COLO829 (cell line): Measurements from ENCODE around the gene NUP155.
"Not testable (repeated sequence)": the region's sequence is repeated elsewhere in the genome, so short reads cannot be mapped to it uniquely, and the experiment has no call there.

Source experiments
- DNase-seq: peaks from one replicate; pipeline ENCODE4 v3.0.0; 2012; ENCODE audit warnings: low spot score

Gene NUP155

GRCh38 chr5:37275511-37275910 lies 95.4 kb downstream of the NUP155 start:
- no peak for DNase-seq

GRCh38 chr5:37272511-37272910 lies 98.4 kb downstream of the NUP155 start:
- no peak for DNase-seq

DNA sequence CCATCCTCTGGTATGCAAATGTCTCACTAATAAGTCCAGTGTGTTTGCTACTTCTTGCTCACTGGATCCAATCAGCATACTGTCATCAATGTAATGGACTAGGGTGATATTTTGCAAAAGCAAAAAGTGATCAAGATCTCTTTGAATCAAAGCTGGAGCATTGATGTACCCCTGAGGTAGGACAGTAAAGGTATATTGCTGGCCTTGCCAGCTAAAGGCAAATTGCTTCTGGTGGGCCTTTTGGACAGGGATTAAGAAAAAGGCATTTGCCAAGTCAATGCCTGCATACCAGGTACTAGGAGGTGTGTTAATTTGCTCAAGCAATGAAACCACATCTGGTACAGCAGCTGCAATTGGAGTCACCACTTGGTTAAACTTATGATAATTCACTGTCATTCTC lies 102.8 kb downstream of the NUP155 start:
- not testable (repeated sequence) for DNase-seq

DNA sequence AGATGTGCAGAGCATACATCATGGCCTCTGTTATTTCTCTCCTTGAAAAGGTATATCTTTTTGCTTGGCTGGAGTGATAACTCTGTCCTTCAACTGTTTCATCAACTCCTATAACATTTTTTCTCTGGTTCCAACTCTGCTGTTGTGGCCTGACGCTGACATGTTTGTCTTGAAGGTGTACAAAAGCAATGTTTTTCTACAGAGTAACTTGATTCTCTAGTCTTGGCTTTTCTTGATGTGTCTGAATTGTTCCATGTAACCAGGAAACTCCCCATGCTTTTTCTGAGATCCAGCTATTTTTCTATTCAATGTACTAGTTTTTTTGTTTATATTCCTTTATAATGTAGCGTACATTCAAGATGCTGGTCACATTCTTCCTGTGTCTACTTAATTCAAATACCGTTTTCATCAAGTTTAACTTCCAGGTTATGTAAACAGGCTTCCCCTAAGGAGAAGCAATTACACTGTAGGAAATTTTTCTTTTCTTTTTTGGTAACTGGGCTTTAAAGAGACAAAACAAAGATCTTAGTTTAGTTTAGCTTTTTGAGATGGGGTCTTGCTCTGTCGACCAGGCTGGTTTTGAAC lies 115.0 kb downstream of the NUP155 start:
- no peak for DNase-seq

DNA sequence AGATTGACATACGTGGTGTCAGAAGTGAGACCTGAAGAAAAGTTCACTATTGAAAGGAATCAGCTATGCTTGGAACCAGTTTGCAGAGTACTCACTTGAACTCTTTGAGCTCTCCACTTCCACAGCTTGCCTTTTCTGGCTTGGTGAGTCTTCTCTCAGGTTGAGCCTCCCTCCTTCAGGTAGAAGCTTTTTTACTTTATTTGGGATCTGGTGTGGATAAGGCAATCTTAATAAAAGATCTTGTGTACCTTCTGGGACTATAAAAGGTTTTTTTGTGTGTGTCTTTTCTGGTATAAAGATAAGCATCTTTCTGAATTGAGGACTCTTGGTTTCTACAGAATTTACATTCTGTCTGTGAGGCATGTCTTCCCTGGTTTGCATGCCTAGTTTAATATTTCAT lies 116.3 kb downstream of the NUP155 start:
- DNase-seq = no peak

- DNase-seq = no peak
Observed at GRCh38 chr5:37251665-37252064, 119.2 kb downstream of the NUP155 start.

- no peak for DNase-seq
Observed at GRCh38 chr5:37249815-37250164, 121.1 kb downstream of the NUP155 start.

GRCh38 chr5:37248970-37249814 lies 121.7 kb downstream of the NUP155 start, which contains the start of gene CPLANE1:
CPLANE1 (minus strand) TSS chr5:37249376; CDS start chr5:37247698, 1,678 bp downstream.
- DNase-seq = no peak

- DNase-seq = no peak
Observed at GRCh38 chr5:37248421-37248969, 122.4 kb downstream of the NUP155 start.

GRCh38 chr5:37247496-37247895 lies 123.4 kb downstream of the NUP155 start:
- DNase-seq = no peak

DNA sequence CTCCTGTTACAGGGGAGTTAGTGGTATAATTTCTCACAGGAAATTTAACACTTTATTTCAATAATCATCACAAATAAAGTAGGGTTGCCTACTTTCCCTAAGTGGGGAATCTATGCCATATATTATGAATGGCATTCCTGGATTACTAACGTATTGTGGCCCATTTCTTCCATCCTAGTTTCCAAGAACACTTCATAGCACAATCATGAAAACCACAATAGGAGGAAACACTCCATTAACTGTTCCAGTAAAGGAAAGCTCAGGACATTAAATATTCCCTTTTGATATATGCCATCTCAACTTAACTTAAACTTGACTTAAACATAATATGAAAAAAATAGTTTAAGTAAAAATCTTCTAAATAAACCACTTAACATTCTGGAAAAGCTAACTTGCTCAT lies 123.9 kb downstream of the NUP155 start:
- no peak for DNase-seq
